Epithelial cell of proximal tubule (primary cell): Measurements from ENCODE around the gene CCDC63. TPM values are rescaled to one million over a fixed set of nuclear protein-coding genes. Genes with fewer than 3 reads are reported as not detected.

Source experiments
- DNase-seq: peaks from one replicate; pipeline ENCODE4 v3.0.0-alpha.2; 2011; ENCODE audit warnings: low read depth
- H3K4me3 ChIP-seq: 2 replicates; pipeline ENCODE4 v1.5.1; 2011; ENCODE audit warnings: low read depth, mild to moderate bottlenecking, low read length
- total RNA-seq: library from RNA; depleted of rRNA; stranded (reverse); fragments of >200 nt; gene quantifications from 2 replicates; pipeline ENCODE4 v1.2.3, GENCODE V29; 2015
- TF ChIP-seq, protein P1 (sequence below): conservative IDR thresholded peaks from 2 replicates; pipeline ENCODE4 v1.5.1; 2012; ENCODE audit warnings: low read depth, mild to moderate bottlenecking, low read length

CCDC63 gene
- total RNA-seq, 1 donor from 2014 or later: not detected

GRCh38 chr12:110860833-110861296, 14.1 kb downstream of the CCDC63 start:
- TF ChIP-seq, protein P1, sequence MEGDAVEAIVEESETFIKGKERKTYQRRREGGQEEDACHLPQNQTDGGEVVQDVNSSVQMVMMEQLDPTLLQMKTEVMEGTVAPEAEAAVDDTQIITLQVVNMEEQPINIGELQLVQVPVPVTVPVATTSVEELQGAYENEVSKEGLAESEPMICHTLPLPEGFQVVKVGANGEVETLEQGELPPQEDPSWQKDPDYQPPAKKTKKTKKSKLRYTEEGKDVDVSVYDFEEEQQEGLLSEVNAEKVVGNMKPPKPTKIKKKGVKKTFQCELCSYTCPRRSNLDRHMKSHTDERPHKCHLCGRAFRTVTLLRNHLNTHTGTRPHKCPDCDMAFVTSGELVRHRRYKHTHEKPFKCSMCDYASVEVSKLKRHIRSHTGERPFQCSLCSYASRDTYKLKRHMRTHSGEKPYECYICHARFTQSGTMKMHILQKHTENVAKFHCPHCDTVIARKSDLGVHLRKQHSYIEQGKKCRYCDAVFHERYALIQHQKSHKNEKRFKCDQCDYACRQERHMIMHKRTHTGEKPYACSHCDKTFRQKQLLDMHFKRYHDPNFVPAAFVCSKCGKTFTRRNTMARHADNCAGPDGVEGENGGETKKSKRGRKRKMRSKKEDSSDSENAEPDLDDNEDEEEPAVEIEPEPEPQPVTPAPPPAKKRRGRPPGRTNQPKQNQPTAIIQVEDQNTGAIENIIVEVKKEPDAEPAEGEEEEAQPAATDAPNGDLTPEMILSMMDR: no peak
- DNase-seq: no peak
- no peak overlapping the region for H3K4me3 ChIP-seq

DNA sequence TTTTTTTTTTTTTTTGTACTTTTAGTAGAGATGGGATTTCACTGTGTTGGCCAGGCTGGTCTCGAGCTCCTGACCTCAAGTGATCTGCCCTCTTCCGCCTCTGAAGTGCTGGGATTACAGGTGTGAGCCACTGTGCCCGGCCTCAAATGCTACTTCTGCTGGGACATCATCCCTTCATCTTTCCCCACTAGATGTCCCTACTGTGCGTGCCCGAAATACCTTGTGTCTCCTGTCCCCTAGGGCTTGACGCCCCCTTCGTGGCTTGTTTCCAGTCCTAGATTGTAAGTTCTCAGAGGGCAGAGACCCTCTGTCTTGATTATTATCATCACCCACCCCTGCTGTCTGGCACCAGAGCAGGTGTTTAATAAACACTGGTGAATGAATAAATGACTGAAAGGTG, 14.9 kb downstream of the CCDC63 start:
- no peak overlapping the region for H3K4me3 ChIP-seq
- TF ChIP-seq, protein P1: no peak
- DNase-seq: no peak

GRCh38 chr12:110862329-110862728, 15.5 kb downstream of the CCDC63 start:
- TF ChIP-seq, protein P1: no peak
- no peak overlapping the region for H3K4me3 ChIP-seq
- DNase-seq: no peak

DNA sequence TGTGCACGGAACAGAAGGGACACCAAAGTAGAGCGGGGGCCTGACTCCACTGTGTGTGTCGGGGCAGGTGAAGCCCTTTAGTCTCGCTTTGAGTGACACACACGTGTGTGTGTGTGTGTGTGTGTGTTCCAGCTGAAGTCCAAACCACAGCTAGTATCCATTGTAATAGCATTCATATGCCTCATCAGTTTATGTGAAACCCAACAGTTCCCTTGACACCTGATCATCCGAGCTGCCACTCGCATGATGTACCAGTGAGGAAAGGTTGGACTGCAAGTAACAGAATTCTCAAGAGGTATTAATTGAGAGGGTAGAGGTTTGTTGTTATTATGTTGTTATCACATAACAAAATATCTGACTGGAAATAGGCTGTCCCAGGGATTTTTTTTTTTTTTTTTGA, 16.4 kb downstream of the CCDC63 start:
- TF ChIP-seq, protein P1: no peak
- no peak overlapping the region for H3K4me3 ChIP-seq
- DNase-seq: no peak

GRCh38 chr12:110865521-110865920, 18.7 kb downstream of the CCDC63 start:
- TF ChIP-seq, protein P1: no peak
- no peak for DNase-seq
- H3K4me3 ChIP-seq: no peak overlapping the region

GRCh38 chr12:110869026-110869425, 22.2 kb downstream of the CCDC63 start:
- DNase-seq: no peak
- H3K4me3 ChIP-seq: no peak overlapping the region
- TF ChIP-seq, protein P1: no peak

GRCh38 chr12:110869803-110870202, 23.0 kb downstream of the CCDC63 start:
- TF ChIP-seq, protein P1: no peak
- DNase-seq: no peak
- no peak overlapping the region for H3K4me3 ChIP-seq
